ENCODE data around the gene VANGL2. TPM values are rescaled to one million over a fixed set of nuclear protein-coding genes. Genes with fewer than 3 reads are reported as not detected.

Gene VANGL2
- total RNA-seq, 2 experiments from 2014 or later: 1.5 to 2.6 TPM

- Histone ChIP-seq H3K4me1 (ENCODE audit: insufficient read depth, low read length, poor library complexity, severe bottlenecking) (peaks cover 11% of the 10 kb centered on the region), H3K9me2 (ENCODE audit: insufficient read depth, low read length) (no peaks in the 10 kb centered on the region), H3K27ac (ENCODE audit: low read depth, low read length, poor library complexity, severe bottlenecking) (no peak overlapping the region), H3K4me3 (ENCODE audit: low read depth, low read length, poor library complexity, severe bottlenecking) (no peak overlapping the region), H3K4me2 (ENCODE audit: low read length) (no peak overlapping the region), H3K9me3 (ENCODE audit: low read length) (no peaks in the 10 kb centered on the region), H2AFZ (ENCODE audit: low read length) (no peak overlapping the region), H3K79me2 (ENCODE audit: insufficient read depth, low read depth, low read length) (no peaks in the 10 kb centered on the region), H4K20me1 (ENCODE audit: insufficient read depth, low read length) (no peaks in the 10 kb centered on the region), H3K36me3 (ENCODE audit: insufficient read depth, low read length) (no peaks in the 10 kb centered on the region)
- POLR2A ChIA-PET: no interaction called here
- TF ChIP-seq CTCF (conservative IDR thresholded peaks at IDR 0.05; ENCODE audit: low read length) (no peak), EZH2phosphoT487 (IDR thresholded peaks at IDR 0.05; ENCODE audit: borderline replicate concordance, low read depth, low read length) (no peak)
- no peak for DNase-seq (ENCODE audit: low spot score)
- CTCF ChIA-PET (ENCODE audit: unreplicated experiment): no interaction called here
- no TSS peak for BruUV-seq (replicated peaks)
- intact Hi-C loops (cut with micrococcal nuclease; ENCODE audit: unreplicated experiment): no loop called here
These were observed 29.6 kb upstream of the VANGL2 start for GRCh38 chr1:160370561-160371345.

- no peak overlapping the region for H2AFZ ChIP-seq (ENCODE audit: low read length)
- POLR2A ChIA-PET: no interaction called here
- H3K9me2 ChIP-seq (ENCODE audit: insufficient read depth, low read length): no peaks in the 10 kb centered on the region
- H3K79me2 ChIP-seq (ENCODE audit: insufficient read depth, low read depth, low read length): no peaks in the 10 kb centered on the region
- H3K4me1 ChIP-seq (ENCODE audit: insufficient read depth, low read length, poor library complexity, severe bottlenecking): peaks cover 17% of the 10 kb centered on the region
- H3K36me3 ChIP-seq (ENCODE audit: insufficient read depth, low read length): no peaks in the 10 kb centered on the region
- no peak overlapping the region for H3K27ac ChIP-seq (ENCODE audit: low read depth, low read length, poor library complexity, severe bottlenecking)
- intact Hi-C loops (cut with micrococcal nuclease; ENCODE audit: unreplicated experiment): no loop called here
- TF ChIP-seq EZH2phosphoT487 (IDR thresholded peaks at IDR 0.05; ENCODE audit: borderline replicate concordance, low read depth, low read length) (no peak), CTCF (conservative IDR thresholded peaks at IDR 0.05; ENCODE audit: low read length) (no peak)
- CTCF ChIA-PET (ENCODE audit: unreplicated experiment): no interaction called here
- H3K4me2 ChIP-seq (ENCODE audit: low read length): no peak overlapping the region
- no peaks in the 10 kb centered on the region for H3K9me3 ChIP-seq (ENCODE audit: low read length)
- H3K4me3 ChIP-seq (ENCODE audit: low read depth, low read length, poor library complexity, severe bottlenecking): no peak overlapping the region
- H4K20me1 ChIP-seq (ENCODE audit: insufficient read depth, low read length): no peaks in the 10 kb centered on the region
- DNase-seq (ENCODE audit: low spot score): no peak
- BruUV-seq (replicated peaks): no TSS peak
These were observed 29.1 kb upstream of the VANGL2 start for GRCh38 chr1:160371346-160371631.

- H3K4me1 ChIP-seq (ENCODE audit: insufficient read depth, low read length, poor library complexity, severe bottlenecking): peaks cover 21% of the 10 kb centered on the region
- no peaks in the 10 kb centered on the region for H4K20me1 ChIP-seq (ENCODE audit: insufficient read depth, low read length)
- no peak for TF ChIP-seq CTCF (conservative IDR thresholded peaks at IDR 0.05; ENCODE audit: low read length)
- no peak for TF ChIP-seq EZH2phosphoT487 (IDR thresholded peaks at IDR 0.05; ENCODE audit: borderline replicate concordance, low read depth, low read length)
- H3K79me2 ChIP-seq (ENCODE audit: insufficient read depth, low read depth, low read length): no peaks in the 10 kb centered on the region
- H3K9me3 ChIP-seq (ENCODE audit: low read length): no peaks in the 10 kb centered on the region
- ChIA-PET POLR2A (no interaction called here), CTCF (ENCODE audit: unreplicated experiment) (no interaction called here)
- intact Hi-C loops (cut with micrococcal nuclease; ENCODE audit: unreplicated experiment): no loop called here
- DNase-seq (ENCODE audit: low spot score): no peak
- no peaks in the 10 kb centered on the region for H3K9me2 ChIP-seq (ENCODE audit: insufficient read depth, low read length)
- H3K4me3 ChIP-seq (ENCODE audit: low read depth, low read length, poor library complexity, severe bottlenecking): no peak overlapping the region
- no peak overlapping the region for H3K27ac ChIP-seq (ENCODE audit: low read depth, low read length, poor library complexity, severe bottlenecking)
- H3K36me3 ChIP-seq (ENCODE audit: insufficient read depth, low read length): no peaks in the 10 kb centered on the region
- H2AFZ ChIP-seq (ENCODE audit: low read length): no peak overlapping the region
- no peak overlapping the region for H3K4me2 ChIP-seq (ENCODE audit: low read length)
- no TSS peak for BruUV-seq (replicated peaks)
These were observed 28.6 kb upstream of the VANGL2 start for GRCh38 chr1:160371756-160372155.

Measured in OCI-LY7 (cell line).